Thyroid gland (tissue), 4 donors: ENCODE data around the gene NKTR.

Experiments
- CTCF ChIP-seq, 6 experiments: fragments of 200-600 bp in 3 of 6; fragments of 450-650 bp in 3 of 6; sonication (generic) in 3 of 6; IDR thresholded peaks; one replicate each; pipeline ENCODE4 v1.5.1; 2016 to 2019; ENCODE audit warnings: antibody characterized with exemption in 6 of 6, mild to moderate bottlenecking in 2 of 6, inconsistent platforms in 1 of 6, moderate library complexity in 1 of 6
- POLR2A ChIP-seq, 2 donors: fragments of 450-650 bp; IDR thresholded peaks; one replicate each; pipeline ENCODE4 v1.6.1; 2017; ENCODE audit warnings: antibody characterized with exemption in 2 of 2, mild to moderate bottlenecking in 2 of 2, moderate library complexity in 1 of 2

- TF ChIP-seq POLR2A (IDR thresholded peaks at IDR 0.05) = no peak
- no peak for TF ChIP-seq CTCF (IDR thresholded peaks at IDR 0.05)
These were observed 11.9 kb upstream of the NKTR start for GRCh38 chr3:42588625-42589024.
